CD4-positive, alpha-beta T cell treated with Interleukin-6 for 4 hours (primary cell): ENCODE data around the gene NCR1.
"Not testable (repeated sequence)": the region's sequence is repeated elsewhere in the genome, so short reads cannot be mapped to it uniquely, and the experiment has no call there.

Experiments
- DNase-seq: peaks from one replicate; pipeline ENCODE4 v3.0.0-alpha.2; 2020; ENCODE audit warnings: mixed read lengths

The NCR1 gene, protein sequence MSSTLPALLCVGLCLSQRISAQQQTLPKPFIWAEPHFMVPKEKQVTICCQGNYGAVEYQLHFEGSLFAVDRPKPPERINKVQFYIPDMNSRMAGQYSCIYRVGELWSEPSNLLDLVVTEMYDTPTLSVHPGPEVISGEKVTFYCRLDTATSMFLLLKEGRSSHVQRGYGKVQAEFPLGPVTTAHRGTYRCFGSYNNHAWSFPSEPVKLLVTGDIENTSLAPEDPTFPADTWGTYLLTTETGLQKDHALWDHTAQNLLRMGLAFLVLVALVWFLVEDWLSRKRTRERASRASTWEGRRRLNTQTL

GRCh38 chr19:54905803-54906511 is at the start of gene NCR1:
Gene NCR1 (plus strand): TSS chr19:54906148. CDS start chr19:54906188, 40 bp downstream.
- no peak for DNase-seq

GRCh38 chr19:54858476-54858875 is 47.5 kb upstream of the NCR1 start:
- not testable (repeated sequence) for DNase-seq

- not testable (repeated sequence) for DNase-seq
These were observed 46.5 kb upstream of the NCR1 start for GRCh38 chr19:54859421-54859820.

GRCh38 chr19:54863459-54863858 is 42.5 kb upstream of the NCR1 start:
- DNase-seq, result not testable (repeated sequence)

DNA sequence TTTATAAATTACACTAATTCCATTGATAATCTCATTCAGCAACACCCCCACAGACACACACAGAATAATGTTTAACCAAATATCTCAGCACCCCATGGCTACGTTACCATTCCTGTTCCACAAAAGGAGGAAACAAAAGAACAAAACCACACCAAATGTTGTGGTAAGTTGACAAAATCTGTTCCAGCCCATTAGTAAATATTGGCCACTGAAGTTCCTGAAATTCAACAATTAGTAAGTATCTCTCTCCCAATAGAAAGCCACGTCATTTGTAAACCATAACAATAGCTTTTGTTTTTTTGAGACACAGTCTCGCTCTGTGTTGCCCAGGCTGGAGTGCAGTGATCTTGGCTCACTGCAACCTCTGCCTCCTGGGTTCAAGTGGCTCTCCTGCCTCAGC is 34.3 kb upstream of the NCR1 start:
- no peak for DNase-seq

GRCh38 chr19:54873990-54874389 is 32.0 kb upstream of the NCR1 start, which contains the start of gene FCAR:
Gene FCAR (plus strand): TSS chr19:54874235. CDS start chr19:54874290, 55 bp downstream.
- DNase-seq, result no peak

GRCh38 chr19:54875506-54875905 is 30.4 kb upstream of the NCR1 start:
- no peak for DNase-seq

DNA sequence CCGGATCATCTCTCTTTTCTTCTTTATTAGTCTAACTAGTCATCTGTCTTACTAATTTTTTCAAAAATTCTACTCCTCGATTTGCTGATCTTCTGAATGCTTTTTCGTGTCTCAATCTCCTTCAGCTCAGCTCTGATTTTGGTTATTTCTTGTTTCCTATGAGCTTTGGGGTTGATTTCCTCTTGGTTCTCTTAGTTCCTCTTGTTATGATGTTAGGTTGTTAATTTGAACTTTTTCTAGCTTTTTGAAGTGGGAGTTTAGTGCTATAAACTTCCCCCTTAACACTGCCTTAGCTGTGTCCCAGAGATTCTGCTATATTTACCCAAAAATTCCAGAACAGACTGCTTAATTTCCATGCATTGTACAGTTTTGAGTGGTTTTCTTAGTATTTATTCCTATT is 28.5 kb upstream of the NCR1 start:
- DNase-seq, result no peak

DNA sequence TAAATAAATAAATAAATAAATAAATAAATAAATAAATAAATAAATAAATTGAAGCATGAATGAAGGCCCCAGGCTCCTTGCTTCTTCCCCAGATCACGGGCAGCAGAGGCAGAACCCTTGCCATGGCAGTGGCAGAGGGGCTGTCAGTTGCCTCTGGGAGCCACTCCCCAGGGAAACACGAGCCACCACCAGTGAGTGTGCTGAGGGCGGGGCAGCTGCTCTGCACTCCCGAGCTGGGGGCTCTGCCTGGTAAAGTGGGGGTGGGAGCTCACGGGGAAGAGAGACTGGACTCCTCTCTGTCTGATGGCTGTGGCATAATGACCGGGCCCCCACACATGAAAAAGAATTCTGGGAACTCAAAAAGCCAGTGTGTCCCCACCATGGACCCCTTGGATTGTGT is 24.1 kb upstream of the NCR1 start:
- no peak for DNase-seq

DNA sequence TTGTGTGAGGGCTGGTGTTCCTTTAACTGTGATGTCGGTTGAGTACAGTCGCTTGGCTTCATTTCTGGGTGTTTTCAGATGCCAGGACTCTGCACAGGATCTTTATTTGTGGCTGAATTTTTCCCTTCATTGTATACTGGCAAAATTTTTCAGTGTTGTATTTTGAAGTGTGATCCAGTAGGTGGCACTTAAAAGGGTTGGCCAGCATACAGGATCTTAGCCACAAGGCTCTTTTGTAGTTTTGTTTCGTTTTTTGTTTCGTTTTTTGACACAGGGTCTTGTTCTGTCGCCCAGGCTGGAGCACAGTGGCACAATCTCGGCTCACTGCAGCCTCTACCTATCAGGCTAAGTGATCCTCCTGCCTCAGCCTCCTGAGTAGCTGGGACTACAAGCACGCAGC is 23.2 kb upstream of the NCR1 start:
- no peak for DNase-seq

DNA sequence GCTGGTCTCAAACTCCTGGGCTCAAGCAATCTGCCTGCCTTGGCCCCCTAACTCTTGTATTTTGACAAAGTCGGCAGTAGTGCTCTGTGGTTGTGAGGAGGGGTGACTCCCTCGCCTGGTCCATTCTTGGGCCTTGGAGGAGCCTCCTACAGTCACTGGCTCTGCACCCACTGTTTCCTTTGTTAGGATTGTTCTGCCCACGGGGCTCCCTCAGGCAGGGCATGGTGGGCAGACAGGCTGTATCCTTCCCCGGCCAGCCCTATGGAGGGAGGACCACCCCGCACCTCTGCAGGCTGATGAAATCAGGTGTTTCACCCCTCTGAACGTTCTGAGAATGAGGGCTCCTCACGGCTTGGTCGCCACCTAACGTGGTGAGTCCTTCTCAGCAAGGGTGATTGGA is 22.7 kb upstream of the NCR1 start:
- DNase-seq, result no peak

DNA sequence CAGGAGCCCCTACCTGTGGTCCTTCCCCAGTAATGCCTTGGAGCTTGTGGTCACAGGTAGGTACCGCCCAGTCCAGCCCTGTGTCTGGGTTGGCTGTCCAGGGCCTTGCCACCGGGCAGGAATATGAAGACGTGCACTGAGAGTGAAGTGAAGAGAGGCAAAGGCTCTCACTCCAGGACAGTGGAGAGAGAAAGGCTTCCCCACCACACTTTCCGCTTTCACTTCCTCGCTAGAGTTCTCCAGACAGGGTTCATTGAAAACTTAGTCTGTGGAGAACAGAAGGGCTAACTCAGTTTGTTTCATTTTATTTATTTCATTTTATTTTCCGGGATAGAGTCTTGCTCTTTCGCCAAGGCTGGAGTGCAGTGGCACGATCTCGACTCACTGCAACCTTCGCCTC is 17.7 kb upstream of the NCR1 start:
- no peak for DNase-seq

DNA sequence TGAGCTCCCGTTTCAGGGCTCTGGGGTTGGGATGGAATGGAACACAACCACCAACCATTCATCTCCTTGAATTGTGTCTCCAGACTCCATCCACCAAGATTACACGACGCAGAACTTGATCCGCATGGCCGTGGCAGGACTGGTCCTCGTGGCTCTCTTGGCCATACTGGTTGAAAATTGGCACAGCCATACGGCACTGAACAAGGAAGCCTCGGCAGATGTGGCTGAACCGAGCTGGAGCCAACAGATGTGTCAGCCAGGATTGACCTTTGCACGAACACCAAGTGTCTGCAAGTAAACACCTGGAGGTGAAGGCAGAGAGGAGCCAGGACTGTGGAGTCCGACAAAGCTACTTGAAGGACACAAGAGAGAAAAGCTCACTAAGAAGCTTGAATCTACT is 16.4 kb upstream of the NCR1 start:
- no peak for DNase-seq

GRCh38 chr19:54893406-54893805 is 12.5 kb upstream of the NCR1 start:
- no peak for DNase-seq

- DNase-seq, result not testable (repeated sequence)
These were observed 11.8 kb upstream of the NCR1 start for GRCh38 chr19:54894106-54894505.

- DNase-seq, result no peak
These were observed 9.9 kb upstream of the NCR1 start for GRCh38 chr19:54896036-54896435.

DNA sequence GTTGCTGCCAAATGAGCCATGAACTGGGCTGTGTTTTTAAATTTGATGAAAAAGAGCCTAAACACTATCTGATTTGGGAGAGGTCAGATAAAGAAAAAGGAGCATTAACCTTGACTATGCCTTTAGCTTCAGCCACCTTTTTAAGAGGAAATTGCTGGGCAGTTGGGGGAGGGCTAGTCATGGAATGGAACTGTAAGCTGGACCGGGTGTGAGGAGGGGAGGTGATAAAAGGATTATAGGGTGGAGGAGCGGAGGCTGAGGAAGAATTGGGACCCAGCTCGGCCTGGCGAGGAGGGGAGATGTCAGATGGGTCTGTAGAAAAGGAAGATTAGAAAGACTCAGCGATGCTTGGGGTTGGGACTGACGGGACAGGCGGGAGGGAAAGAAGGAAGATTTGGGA is 7.3 kb upstream of the NCR1 start:
- not testable (repeated sequence) for DNase-seq

- not testable (repeated sequence) for DNase-seq
These were observed 6.3 kb upstream of the NCR1 start for GRCh38 chr19:54899646-54900045.

GRCh38 chr19:54901153-54901552 is 4.8 kb upstream of the NCR1 start:
- DNase-seq, result not testable (repeated sequence)

DNA sequence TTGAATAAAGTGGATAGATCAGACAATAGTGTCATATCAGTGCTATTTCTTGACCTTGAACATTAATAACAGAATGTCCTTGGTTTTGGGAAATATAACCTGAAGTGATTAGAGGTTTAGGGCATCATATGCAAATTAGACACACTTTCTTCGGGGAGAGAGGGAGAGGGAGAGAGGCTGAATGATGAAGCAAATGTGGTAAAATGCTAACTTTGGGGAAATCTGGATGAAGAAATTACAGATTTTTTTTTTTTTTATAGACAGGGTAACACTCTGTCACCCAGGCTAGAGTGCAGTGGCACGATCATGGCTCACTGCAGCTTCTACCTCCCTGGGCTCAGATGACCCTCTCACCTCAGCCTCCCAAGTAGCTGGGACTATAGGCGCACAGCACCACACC is 3.9 kb upstream of the NCR1 start:
- no peak for DNase-seq

GRCh38 chr19:54903303-54903702 is 2.6 kb upstream of the NCR1 start:
- DNase-seq, result no peak

- DNase-seq, result not testable (repeated sequence)
These were observed 1.7 kb upstream of the NCR1 start for GRCh38 chr19:54904261-54904660.

- no peak for DNase-seq
These were observed 536 bp upstream of the NCR1 start for GRCh38 chr19:54905421-54905802.

- DNase-seq, result no peak
These were observed 871 bp downstream of the NCR1 start for GRCh38 chr19:54906819-54907218.
